GM20000 (cell line): ENCODE measurements around the gene TMEM91.

Experiments
- DNase-seq: peaks from one replicate; pipeline ENCODE4 v3.0.0; 2012; ENCODE audit warnings: low spot score
- TF ChIP-seq, protein P1 (sequence below): IDR thresholded peaks from 2 replicates; pipeline ENCODE4 v1.5.1; 2012; ENCODE audit warnings: mild to moderate bottlenecking, control low read depth; ENCODE audit errors: extremely low read depth, missing control alignments

TMEM91 gene

DNA sequence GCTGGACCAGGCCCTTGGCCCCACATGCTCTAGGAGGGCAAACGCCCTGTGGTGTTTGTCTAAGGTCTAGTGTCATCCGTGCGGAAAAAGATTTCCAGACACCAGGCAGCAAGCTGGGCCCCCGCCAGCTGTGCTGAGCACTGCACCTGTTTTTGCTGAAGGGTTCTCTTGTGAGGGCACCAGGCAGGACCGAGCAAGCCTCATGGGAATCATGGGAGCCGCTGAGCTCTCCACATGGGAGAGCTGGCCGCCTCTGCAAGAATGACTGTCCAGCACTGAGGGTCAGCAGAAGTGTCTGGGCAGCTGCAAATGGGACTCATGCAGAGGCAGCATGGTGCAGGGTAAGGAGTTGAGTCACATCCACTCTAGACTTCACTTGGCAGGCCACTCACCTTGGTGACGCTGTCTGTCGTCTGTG, 38.8 kb downstream of the TMEM91 start:
- DNase-seq = no peak

GRCh38 chr19:41416194-41416674, 39.9 kb downstream of the TMEM91 start:
- no peak for DNase-seq
- TF ChIP-seq, protein P1, sequence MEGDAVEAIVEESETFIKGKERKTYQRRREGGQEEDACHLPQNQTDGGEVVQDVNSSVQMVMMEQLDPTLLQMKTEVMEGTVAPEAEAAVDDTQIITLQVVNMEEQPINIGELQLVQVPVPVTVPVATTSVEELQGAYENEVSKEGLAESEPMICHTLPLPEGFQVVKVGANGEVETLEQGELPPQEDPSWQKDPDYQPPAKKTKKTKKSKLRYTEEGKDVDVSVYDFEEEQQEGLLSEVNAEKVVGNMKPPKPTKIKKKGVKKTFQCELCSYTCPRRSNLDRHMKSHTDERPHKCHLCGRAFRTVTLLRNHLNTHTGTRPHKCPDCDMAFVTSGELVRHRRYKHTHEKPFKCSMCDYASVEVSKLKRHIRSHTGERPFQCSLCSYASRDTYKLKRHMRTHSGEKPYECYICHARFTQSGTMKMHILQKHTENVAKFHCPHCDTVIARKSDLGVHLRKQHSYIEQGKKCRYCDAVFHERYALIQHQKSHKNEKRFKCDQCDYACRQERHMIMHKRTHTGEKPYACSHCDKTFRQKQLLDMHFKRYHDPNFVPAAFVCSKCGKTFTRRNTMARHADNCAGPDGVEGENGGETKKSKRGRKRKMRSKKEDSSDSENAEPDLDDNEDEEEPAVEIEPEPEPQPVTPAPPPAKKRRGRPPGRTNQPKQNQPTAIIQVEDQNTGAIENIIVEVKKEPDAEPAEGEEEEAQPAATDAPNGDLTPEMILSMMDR = no peak

More for the DNA sequence above, 38.8 kb downstream of the TMEM91 start:
- TF ChIP-seq, protein P1 = no peak

GRCh38 chr19:41420101-41420880, 44.0 kb downstream of the TMEM91 start:
- TF ChIP-seq, protein P1 = no peak
- DNase-seq = no peak

GRCh38 chr19:41421314-41421713, 45.0 kb downstream of the TMEM91 start:
- DNase-seq = no peak

DNA sequence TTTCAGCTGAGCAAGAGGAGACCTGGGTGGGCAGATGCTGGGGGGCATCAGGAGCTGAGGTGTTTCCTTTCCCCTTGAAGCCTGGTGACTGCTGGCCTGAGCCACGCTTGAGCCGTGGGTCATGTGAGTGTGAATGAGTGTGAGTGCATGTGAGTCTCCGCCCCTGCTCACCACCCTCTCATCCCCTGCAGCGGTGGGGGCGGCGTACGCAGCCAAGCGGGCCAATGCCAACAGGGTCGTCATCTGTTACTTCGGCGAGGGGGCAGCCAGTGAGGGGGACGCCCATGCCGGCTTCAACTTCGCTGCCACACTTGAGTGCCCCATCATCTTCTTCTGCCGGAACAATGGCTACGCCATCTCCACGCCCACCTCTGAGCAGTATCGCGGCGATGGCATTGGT, 45.6 kb downstream of the TMEM91 start:
- TF ChIP-seq, protein P1 = no peak

More at GRCh38 chr19:41421314-41421713, 45.0 kb downstream of the TMEM91 start:
- TF ChIP-seq, protein P1 = no peak

DNA sequence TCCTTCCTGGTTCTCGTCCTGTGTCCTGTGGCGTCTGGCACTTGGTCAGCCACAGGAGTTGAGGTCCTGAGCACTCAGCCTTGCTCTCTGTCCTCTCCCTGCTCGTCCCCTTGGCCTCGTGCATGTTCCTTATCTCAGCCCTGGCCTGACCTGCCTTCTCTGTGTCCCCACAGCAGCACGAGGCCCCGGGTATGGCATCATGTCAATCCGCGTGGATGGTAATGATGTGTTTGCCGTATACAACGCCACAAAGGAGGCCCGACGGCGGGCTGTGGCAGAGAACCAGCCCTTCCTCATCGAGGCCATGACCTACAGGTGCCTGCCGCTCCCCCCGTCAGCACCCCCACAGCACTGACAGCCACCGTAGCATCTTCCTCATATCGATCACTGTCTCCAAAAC, 46.1 kb downstream of the TMEM91 start:
- TF ChIP-seq, protein P1 = no peak
- DNase-seq = no peak

More for the DNA sequence above, 45.6 kb downstream of the TMEM91 start:
- DNase-seq = no peak

DNA sequence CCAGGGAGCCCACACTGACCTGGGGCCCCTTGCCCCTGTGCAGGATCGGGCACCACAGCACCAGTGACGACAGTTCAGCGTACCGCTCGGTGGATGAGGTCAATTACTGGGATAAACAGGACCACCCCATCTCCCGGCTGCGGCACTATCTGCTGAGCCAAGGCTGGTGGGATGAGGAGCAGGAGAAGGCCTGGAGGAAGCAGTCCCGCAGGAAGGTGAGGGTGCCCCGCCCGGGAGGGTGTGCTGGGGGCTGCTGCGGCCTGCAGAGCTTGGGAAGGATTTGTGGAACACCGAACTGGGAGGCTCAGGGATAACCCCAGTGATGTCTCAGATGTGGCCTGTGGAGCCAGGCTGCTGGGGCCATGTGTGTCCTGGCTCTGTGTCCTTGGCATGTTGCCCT, 46.6 kb downstream of the TMEM91 start:
- TF ChIP-seq, protein P1 = no peak
- no peak for DNase-seq
